PC-9 (cell line): ENCODE results near the gene CDH12.

Experiments used
- EZH2 ChIP-seq: fragments of 200-600 bp; sonication (generic); IDR thresholded peaks from 2 replicates; pipeline ENCODE4 v1.8.0; 2017; ENCODE audit warnings: antibody characterized with exemption, low read depth
- TF ChIP-seq, protein P1 (sequence below): fragments of 200-600 bp; sonication (generic); conservative IDR thresholded peaks from 2 replicates; pipeline ENCODE4 v1.6.1; 2017; ENCODE audit warnings: mixed run types, antibody characterized with exemption, mild to moderate bottlenecking, moderate library complexity

- TF ChIP-seq, protein P1, sequence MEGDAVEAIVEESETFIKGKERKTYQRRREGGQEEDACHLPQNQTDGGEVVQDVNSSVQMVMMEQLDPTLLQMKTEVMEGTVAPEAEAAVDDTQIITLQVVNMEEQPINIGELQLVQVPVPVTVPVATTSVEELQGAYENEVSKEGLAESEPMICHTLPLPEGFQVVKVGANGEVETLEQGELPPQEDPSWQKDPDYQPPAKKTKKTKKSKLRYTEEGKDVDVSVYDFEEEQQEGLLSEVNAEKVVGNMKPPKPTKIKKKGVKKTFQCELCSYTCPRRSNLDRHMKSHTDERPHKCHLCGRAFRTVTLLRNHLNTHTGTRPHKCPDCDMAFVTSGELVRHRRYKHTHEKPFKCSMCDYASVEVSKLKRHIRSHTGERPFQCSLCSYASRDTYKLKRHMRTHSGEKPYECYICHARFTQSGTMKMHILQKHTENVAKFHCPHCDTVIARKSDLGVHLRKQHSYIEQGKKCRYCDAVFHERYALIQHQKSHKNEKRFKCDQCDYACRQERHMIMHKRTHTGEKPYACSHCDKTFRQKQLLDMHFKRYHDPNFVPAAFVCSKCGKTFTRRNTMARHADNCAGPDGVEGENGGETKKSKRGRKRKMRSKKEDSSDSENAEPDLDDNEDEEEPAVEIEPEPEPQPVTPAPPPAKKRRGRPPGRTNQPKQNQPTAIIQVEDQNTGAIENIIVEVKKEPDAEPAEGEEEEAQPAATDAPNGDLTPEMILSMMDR: no peak
- TF ChIP-seq EZH2: no peak
Measured at GRCh38 chr5:22411554-22412349, 441.4 kb downstream of the CDH12 start.
